Tibial nerve (tissue), 3 donors: ENCODE data around the gene CAMTA1.

Source experiments
- CTCF ChIP-seq, 5 experiments: fragments of 200-600 bp in 3 of 5; fragments of 450-650 bp in 2 of 5; sonication (generic) in 3 of 5; IDR thresholded peaks; one replicate each; pipeline ENCODE4 v1.5.1; 2016 to 2019; ENCODE audit warnings: antibody characterized with exemption in 5 of 5, mild to moderate bottlenecking in 3 of 5, moderate library complexity in 2 of 5
- POLR2A ChIP-seq, 2 donors: fragments of 450-650 bp; IDR thresholded peaks; one replicate each; pipeline ENCODE4 v1.6.1; 2017; ENCODE audit warnings: antibody characterized with exemption in 2 of 2, mild to moderate bottlenecking in 2 of 2, moderate library complexity in 2 of 2

- no peak for TF ChIP-seq CTCF (IDR thresholded peaks at IDR 0.05)
- no peak for TF ChIP-seq POLR2A (IDR thresholded peaks at IDR 0.05)
Measured at GRCh38 chr1:7613106-7613850, 828.0 kb downstream of the CAMTA1 start.
